HL-60 (cell line): ENCODE results near the gene MMAB.

Experiments
- DNase-seq, 2 experiments: peaks; one replicate each; pipeline ENCODE4 v3.0.0-alpha.2; 2010 to 2020; ENCODE audit warnings: low read depth in 1 of 2, low spot score in 1 of 2
- H3K27ac ChIP-seq: fragments of 250-450 bp; sonication (Bioruptor Pico); replicated peaks from 2 replicates; pipeline ENCODE4 v1.5.1; 2020; ENCODE audit warnings: mild to moderate bottlenecking, moderate library complexity
- H3K27me3 ChIP-seq: fragments of 250-450 bp; sonication (Bioruptor Pico); 2 replicates; pipeline ENCODE4 v1.5.1; 2021; ENCODE audit warnings: mild to moderate bottlenecking, moderate library complexity; ENCODE audit not compliant: insufficient read depth, poor library complexity, severe bottlenecking
- H3K4me3 ChIP-seq: replicated peaks from 2 replicates; pipeline ENCODE4 v1.5.1; 2011; ENCODE audit warnings: mild to moderate bottlenecking, control low read depth, low read length; ENCODE audit not compliant: insufficient read depth
- CTCF ChIP-seq: IDR thresholded peaks from one replicate; pipeline ENCODE4 v1.5.1; 2011; ENCODE audit warnings: low read length, control low read depth, inconsistent platforms; ENCODE audit not compliant: insufficient read depth
- GABPA ChIP-seq: IDR thresholded peaks from 2 replicates; pipeline ENCODE4 v1.6.1; 2012; ENCODE audit warnings: low read depth
- POLR2AphosphoS5 ChIP-seq: IDR thresholded peaks from 2 replicates; pipeline ENCODE4 v1.6.1; 2012; ENCODE audit warnings: low read depth
- REST ChIP-seq: IDR thresholded peaks from 2 replicates; pipeline ENCODE4 v1.6.1; 2012; ENCODE audit warnings: low read depth; ENCODE audit not compliant: insufficient replicate concordance
- SPI1 ChIP-seq: IDR thresholded peaks from 2 replicates; pipeline ENCODE4 v1.6.1; 2012; ENCODE audit warnings: low read depth, mild to moderate bottlenecking, borderline replicate concordance

MMAB gene

GRCh38 chr12:109566424-109566823, 6.9 kb downstream of the MMAB start:
- TF ChIP-seq POLR2AphosphoS5 = no peak
- no peak for TF ChIP-seq GABPA
- no peak for TF ChIP-seq CTCF
- no peak for TF ChIP-seq SPI1
- no peak for TF ChIP-seq REST
- DNase-seq = no peak
- Histone ChIP-seq H3K4me3 (no peak overlapping the region), H3K27ac (no peak overlapping the region), H3K27me3 (no peaks in the 10 kb centered on the region)

GRCh38 chr12:109563291-109564284, 9.7 kb downstream of the MMAB start:
- no peak for DNase-seq
- no peaks in the 10 kb centered on the region for H3K27me3 ChIP-seq
- H3K27ac ChIP-seq = no peak overlapping the region
- no peak overlapping the region for H3K4me3 ChIP-seq
- TF ChIP-seq POLR2AphosphoS5 (no peak), GABPA (no peak), REST (no peak), CTCF (no peak), SPI1 (no peak)

GRCh38 chr12:109562871-109563270, 10.4 kb downstream of the MMAB start:
- TF ChIP-seq POLR2AphosphoS5 = no peak
- TF ChIP-seq REST = no peak
- no peak for TF ChIP-seq SPI1
- no peak for TF ChIP-seq GABPA
- no peak for TF ChIP-seq CTCF
- DNase-seq = no peak
- no peak overlapping the region for H3K27ac ChIP-seq
- H3K4me3 ChIP-seq = no peak overlapping the region
- H3K27me3 ChIP-seq = no peaks in the 10 kb centered on the region
